ENCODE data around the gene MRPL34.
A peak's percentile ranks its signal among the peaks of the same experiment; 100 is the strongest.

The MRPL34 gene

GRCh38 chr19:17282488-17283125 lies 23.1 kb upstream of the MRPL34 start:
- Histone ChIP-seq H3K4me3 (ENCODE audit: low read length) (peak overlapping the region; percentile 56), H2AFZ (ENCODE audit: low read depth, low read length) (no peak overlapping the region)
- TF ChIP-seq EZH2phosphoT487 (IDR thresholded peaks at IDR 0.05; ENCODE audit: low read depth) (no peak), CTCF (IDR thresholded peaks at IDR 0.05; ENCODE audit: low read depth, low read length) (peak; percentile 92)

GRCh38 chr19:17283504-17283996 lies 22.1 kb upstream of the MRPL34 start:
- Histone ChIP-seq H2AFZ (ENCODE audit: low read depth, low read length) (no peak overlapping the region), H3K36me3 (replicated peaks; ENCODE audit: low read depth, low read length) (no peaks in the 10 kb centered on the region), H3K27me3 (ENCODE audit: low read depth, low read length) (no peaks in the 10 kb centered on the region), H3K9me3 (ENCODE audit: insufficient read depth, low read length) (no peaks in the 10 kb centered on the region), H4K20me1 (ENCODE audit: insufficient read depth, low read length) (no peaks in the 10 kb centered on the region), H3K9ac (ENCODE audit: low read length) (no peak overlapping the region), H3K4me2 (ENCODE audit: low read length) (no peak overlapping the region), H3K4me1 (ENCODE audit: low read length) (peaks cover 3% of the 10 kb centered on the region), H3K4me3 (ENCODE audit: low read length) (no peak overlapping the region), H3K79me2 (ENCODE audit: low read length) (no peaks in the 10 kb centered on the region), H3K27ac (ENCODE audit: low read length) (no peak overlapping the region)
- TF ChIP-seq CTCF (IDR thresholded peaks at IDR 0.05; ENCODE audit: low read depth, low read length) = no peak
- TF ChIP-seq EZH2phosphoT487 (IDR thresholded peaks at IDR 0.05; ENCODE audit: low read depth) = no peak

More at GRCh38 chr19:17282488-17283125, 23.1 kb upstream of the MRPL34 start:
- H3K27ac ChIP-seq (ENCODE audit: low read length) = no peak overlapping the region
- no peaks in the 10 kb centered on the region for H3K9me3 ChIP-seq (ENCODE audit: insufficient read depth, low read length)
- peak overlapping the region; percentile 63 for H3K4me2 ChIP-seq (ENCODE audit: low read length)
- H3K4me1 ChIP-seq (ENCODE audit: low read length) = peaks cover 3% of the 10 kb centered on the region
- peaks cover under 1% of the 10 kb centered on the region for H3K36me3 ChIP-seq (replicated peaks; ENCODE audit: low read depth, low read length)
- no peaks in the 10 kb centered on the region for H3K27me3 ChIP-seq (ENCODE audit: low read depth, low read length)
- H4K20me1 ChIP-seq (ENCODE audit: insufficient read depth, low read length) = no peaks in the 10 kb centered on the region
- no peak overlapping the region for H3K9ac ChIP-seq (ENCODE audit: low read length)
- no peaks in the 10 kb centered on the region for H3K79me2 ChIP-seq (ENCODE audit: low read length)

- no peak overlapping the region for H3K4me2 ChIP-seq (ENCODE audit: low read length)
- no peak overlapping the region for H3K4me3 ChIP-seq (ENCODE audit: low read length)
- no peaks in the 10 kb centered on the region for H4K20me1 ChIP-seq (ENCODE audit: insufficient read depth, low read length)
- H3K9ac ChIP-seq (ENCODE audit: low read length) = no peak overlapping the region
- H3K27ac ChIP-seq (ENCODE audit: low read length) = no peak overlapping the region
- TF ChIP-seq CTCF (IDR thresholded peaks at IDR 0.05; ENCODE audit: low read depth, low read length) (no peak), EZH2phosphoT487 (IDR thresholded peaks at IDR 0.05; ENCODE audit: low read depth) (no peak)
- H3K4me1 ChIP-seq (ENCODE audit: low read length) = peaks cover 3% of the 10 kb centered on the region
- no peaks in the 10 kb centered on the region for H3K27me3 ChIP-seq (ENCODE audit: low read depth, low read length)
- no peaks in the 10 kb centered on the region for H3K36me3 ChIP-seq (replicated peaks; ENCODE audit: low read depth, low read length)
- H3K9me3 ChIP-seq (ENCODE audit: insufficient read depth, low read length) = no peaks in the 10 kb centered on the region
- H3K79me2 ChIP-seq (ENCODE audit: low read length) = no peaks in the 10 kb centered on the region
- no peak overlapping the region for H2AFZ ChIP-seq (ENCODE audit: low read depth, low read length)
These were observed 20.1 kb upstream of the MRPL34 start for GRCh38 chr19:17285415-17286135.

GRCh38 chr19:17286263-17286662 lies 19.4 kb upstream of the MRPL34 start:
- Histone ChIP-seq H3K79me2 (ENCODE audit: low read length) (no peaks in the 10 kb centered on the region), H3K27ac (ENCODE audit: low read length) (no peak overlapping the region), H3K4me1 (ENCODE audit: low read length) (peaks cover 3% of the 10 kb centered on the region), H2AFZ (ENCODE audit: low read depth, low read length) (no peak overlapping the region), H3K9me3 (ENCODE audit: insufficient read depth, low read length) (no peaks in the 10 kb centered on the region), H3K27me3 (ENCODE audit: low read depth, low read length) (no peaks in the 10 kb centered on the region), H3K4me2 (ENCODE audit: low read length) (no peak overlapping the region), H3K9ac (ENCODE audit: low read length) (no peak overlapping the region), H4K20me1 (ENCODE audit: insufficient read depth, low read length) (no peaks in the 10 kb centered on the region), H3K36me3 (replicated peaks; ENCODE audit: low read depth, low read length) (no peaks in the 10 kb centered on the region), H3K4me3 (ENCODE audit: low read length) (no peak overlapping the region)
- TF ChIP-seq CTCF (IDR thresholded peaks at IDR 0.05; ENCODE audit: low read depth, low read length) (no peak), EZH2phosphoT487 (IDR thresholded peaks at IDR 0.05; ENCODE audit: low read depth) (no peak)
